HepG2 (cell line): ENCODE measurements around the gene SCFD1. TPM values are rescaled to one million over a fixed set of nuclear protein-coding genes. Genes with fewer than 3 reads are reported as not detected.

Source experiments
- BHLHE40 ChIP-seq: IDR thresholded peaks from 2 replicates; pipeline ENCODE4 v1.6.1; 2011; ENCODE audit warnings: low read length, improper control_type of control experiment
- DMAP1 ChIP-seq: IDR thresholded peaks from 2 replicates; pipeline ENCODE4 v1.6.1; 2016
- DNMT1 ChIP-seq: sonication (generic); formaldehyde crosslinking; IDR thresholded peaks from 2 replicates; pipeline ENCODE4 v1.5.1; 2020; ENCODE audit warnings: mild to moderate bottlenecking, missing genetic modification reagents
- GFI1 ChIP-seq: sonication (generic); formaldehyde crosslinking; IDR thresholded peaks from 2 replicates; pipeline ENCODE4 v1.5.0; 2020; ENCODE audit warnings: missing genetic modification reagents, mild to moderate bottlenecking, borderline replicate concordance
- HDAC6 ChIP-seq: fragments of 200-600 bp; sonication (generic); IDR thresholded peaks from 2 replicates; pipeline ENCODE4 v1.7.0; 2017; ENCODE audit warnings: mild to moderate bottlenecking, antibody characterized with exemption, low read length, low read depth
- KLF6 ChIP-seq: IDR thresholded peaks from 2 replicates; pipeline ENCODE4 v1.8.0; 2016; ENCODE audit warnings: missing biosample characterization, missing genetic modification reagents
- NAIF1 ChIP-seq: sonication (generic); formaldehyde crosslinking; IDR thresholded peaks from 2 replicates; pipeline ENCODE4 v1.5.0; 2020; ENCODE audit warnings: mild to moderate bottlenecking, missing genetic modification reagents, borderline replicate concordance
- PAF1 ChIP-seq: IDR thresholded peaks from 2 replicates; pipeline ENCODE4 v1.6.1; 2016; ENCODE audit warnings: missing genetic modification reagents, missing compliant biosample characterization
- SPEN ChIP-seq: sonication (generic); formaldehyde crosslinking; IDR thresholded peaks from 2 replicates; pipeline ENCODE4 v1.5.1; 2020; ENCODE audit warnings: low read depth, mild to moderate bottlenecking, missing genetic modification reagents
- SRY ChIP-seq: sonication (generic); formaldehyde crosslinking; IDR thresholded peaks from 2 replicates; pipeline ENCODE4 v1.8.0; 2022; ENCODE audit warnings: mild to moderate bottlenecking, missing genetic modification reagents
- ZNF530 ChIP-seq: sonication (generic); formaldehyde crosslinking; IDR thresholded peaks from 2 replicates; pipeline ENCODE4 v1.5.0; 2020; ENCODE audit warnings: low read depth, mild to moderate bottlenecking, missing genetic modification reagents
- ZNF598 ChIP-seq: sonication (generic); formaldehyde crosslinking; IDR thresholded peaks from 2 replicates; pipeline ENCODE4 v1.5.1; 2020; ENCODE audit warnings: mild to moderate bottlenecking, missing genetic modification reagents, borderline replicate concordance
- ZNF670 ChIP-seq: sonication (generic); formaldehyde crosslinking; IDR thresholded peaks from 2 replicates; pipeline ENCODE4 v1.8.0; 2022; ENCODE audit warnings: mild to moderate bottlenecking, missing genetic modification reagents, borderline replicate concordance
- ZNF761 ChIP-seq: sonication (generic); formaldehyde crosslinking; conservative IDR thresholded peaks from 2 replicates; pipeline ENCODE4 v1.4.0; 2020; ENCODE audit warnings: mild to moderate bottlenecking, missing genetic modification reagents
- ZSCAN25 ChIP-seq: sonication (generic); formaldehyde crosslinking; IDR thresholded peaks from 2 replicates; pipeline ENCODE4 v1.8.0; 2022; ENCODE audit warnings: mild to moderate bottlenecking, missing genetic modification reagents
- polyA plus RNA-seq, 8 experiments: library from polyadenylated mRNA; depleted of rRNA in 3 of 8; stranded (reverse) in 7 of 8; unstranded in 1 of 8; fragments of >200 nt; fragmentation: Illumina TruSeq in 4 of 8; extraction: Trizol in 4 of 8; gene quantifications; 2 replicates each; pipeline versions ENCODE4 v1.2.1 to v1.2.3, GENCODE V29; 2011 to 2016; ENCODE audit warnings: low read depth in 4 of 8, missing spikeins in 1 of 8, mixed read lengths in 1 of 8; ENCODE audit not compliant: insufficient read depth in 1 of 8
- total RNA-seq, 5 experiments: library from RNA; depleted of rRNA; stranded (reverse); fragments of >200 nt; fragmentation: Illumina TruSeq; extraction: Trizol; gene quantifications; 2 replicates each; pipeline ENCODE4 v1.2.3, GENCODE V29; 2016; ENCODE audit warnings: low read depth in 1 of 5
- TF ChIP-seq, protein P1 (sequence below): IDR thresholded peaks from 2 replicates; pipeline ENCODE4 v1.6.1; 2016; ENCODE audit warnings: missing compliant biosample characterization, missing genetic modification reagents, borderline replicate concordance
- TF ChIP-seq, protein P2 (sequence below): conservative IDR thresholded peaks from 2 replicates; pipeline ENCODE4 v1.6.1; 2018; ENCODE audit warnings: missing genetic modification reagents
- TF ChIP-seq, protein P3 (sequence below): sonication (generic); formaldehyde crosslinking; IDR thresholded peaks from 2 replicates; pipeline ENCODE4 v1.5.1; 2020; ENCODE audit warnings: missing genetic modification reagents, mild to moderate bottlenecking, borderline replicate concordance
- TF ChIP-seq, protein P4 (sequence below): sonication (generic); formaldehyde crosslinking; IDR thresholded peaks from 2 replicates; pipeline ENCODE4 v1.8.0; 2022; ENCODE audit warnings: missing genetic modification reagents, mild to moderate bottlenecking, moderate library complexity, borderline replicate concordance
- TF ChIP-seq, protein P5 (sequence below): sonication (generic); formaldehyde crosslinking; IDR thresholded peaks from 2 replicates; pipeline ENCODE4 v1.8.1; 2023; ENCODE audit warnings: mild to moderate bottlenecking, missing genetic modification reagents

The SCFD1 gene
- total and polyA plus RNA-seq, 2 of the 13 experiments (the other 11 are each of a cell fraction or from before 2014, with no cell fraction given) = 235 to 256 TPM

DNA sequence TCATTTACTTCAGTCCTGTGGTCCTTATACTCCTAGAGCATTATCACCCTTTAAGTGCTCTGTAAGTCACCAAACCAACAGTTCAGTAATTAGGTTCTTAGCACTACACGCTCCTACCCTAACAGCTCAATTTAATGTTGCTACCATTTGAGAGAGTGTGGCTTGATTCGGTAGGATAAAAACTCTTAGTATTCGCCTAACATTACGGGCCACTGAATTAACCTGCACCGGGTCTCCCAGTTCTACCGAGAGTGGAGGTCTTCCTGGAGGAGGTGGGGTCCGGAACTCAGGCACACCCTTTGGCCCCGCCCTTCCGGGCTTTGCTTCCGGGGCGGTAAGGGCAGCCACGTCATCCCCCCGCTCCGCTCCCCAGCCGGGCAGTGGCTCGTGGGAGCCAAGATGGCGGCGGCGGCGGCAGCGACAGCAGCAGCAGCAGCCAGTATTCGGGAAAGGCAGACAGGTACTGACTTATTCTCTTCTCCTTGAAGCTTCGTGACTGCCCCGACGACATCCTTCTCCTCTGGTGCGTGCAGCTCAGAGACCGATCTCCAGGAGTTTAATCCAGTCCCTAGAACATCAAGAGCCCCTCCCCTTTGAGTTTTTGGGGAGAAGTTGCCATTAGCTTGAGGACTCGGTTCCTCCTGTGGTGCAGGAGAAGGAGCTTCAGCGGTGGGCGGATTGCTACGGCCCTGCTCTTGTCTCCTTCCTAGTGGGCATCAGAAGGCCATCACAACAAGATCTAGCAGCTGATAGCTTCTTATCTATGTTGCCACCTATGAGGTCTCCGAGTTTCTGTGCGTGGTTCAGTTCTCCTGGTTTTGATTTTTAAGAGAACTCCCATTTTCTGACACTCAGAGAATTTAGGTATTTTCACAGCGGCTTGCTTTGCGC lies at the start of gene SCFD1 (continued):
- peak; percentile 93; the same call in 1 of the 2 replicates for TF ChIP-seq ZNF670 (CRISPR knock-in tag)
- peak; percentile 92 for TF ChIP-seq ZSCAN25 (CRISPR knock-in tag)
- peak; percentile 98 for TF ChIP-seq SPEN (CRISPR knock-in tag)
- TF ChIP-seq ZNF598 = peak; percentile 100
- peak; percentile 98 for TF ChIP-seq SRY (CRISPR knock-in tag)
- TF ChIP-seq, protein P1, sequence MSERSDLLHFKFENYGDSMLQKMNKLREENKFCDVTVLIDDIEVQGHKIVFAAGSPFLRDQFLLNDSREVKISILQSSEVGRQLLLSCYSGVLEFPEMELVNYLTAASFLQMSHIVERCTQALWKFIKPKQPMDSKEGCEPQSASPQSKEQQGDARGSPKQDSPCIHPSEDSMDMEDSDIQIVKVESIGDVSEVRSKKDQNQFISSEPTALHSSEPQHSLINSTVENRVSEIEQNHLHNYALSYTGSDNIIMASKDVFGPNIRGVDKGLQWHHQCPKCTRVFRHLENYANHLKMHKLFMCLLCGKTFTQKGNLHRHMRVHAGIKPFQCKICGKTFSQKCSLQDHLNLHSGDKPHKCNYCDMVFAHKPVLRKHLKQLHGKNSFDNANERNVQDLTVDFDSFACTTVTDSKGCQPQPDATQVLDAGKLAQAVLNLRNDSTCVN (CRISPR knock-in tag) = peak; percentile 97
- peak; percentile 29; the same call in 1 of the 2 replicates for TF ChIP-seq PAF1 (CRISPR knock-in tag)
- TF ChIP-seq, protein P2, sequence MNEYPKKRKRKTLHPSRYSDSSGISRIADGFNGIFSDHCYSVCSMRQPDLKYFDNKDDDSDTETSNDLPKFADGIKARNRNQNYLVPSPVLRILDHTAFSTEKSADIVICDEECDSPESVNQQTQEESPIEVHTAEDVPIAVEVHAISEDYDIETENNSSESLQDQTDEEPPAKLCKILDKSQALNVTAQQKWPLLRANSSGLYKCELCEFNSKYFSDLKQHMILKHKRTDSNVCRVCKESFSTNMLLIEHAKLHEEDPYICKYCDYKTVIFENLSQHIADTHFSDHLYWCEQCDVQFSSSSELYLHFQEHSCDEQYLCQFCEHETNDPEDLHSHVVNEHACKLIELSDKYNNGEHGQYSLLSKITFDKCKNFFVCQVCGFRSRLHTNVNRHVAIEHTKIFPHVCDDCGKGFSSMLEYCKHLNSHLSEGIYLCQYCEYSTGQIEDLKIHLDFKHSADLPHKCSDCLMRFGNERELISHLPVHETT (CRISPR knock-in tag) = peak; percentile 97
- TF ChIP-seq, protein P3, sequence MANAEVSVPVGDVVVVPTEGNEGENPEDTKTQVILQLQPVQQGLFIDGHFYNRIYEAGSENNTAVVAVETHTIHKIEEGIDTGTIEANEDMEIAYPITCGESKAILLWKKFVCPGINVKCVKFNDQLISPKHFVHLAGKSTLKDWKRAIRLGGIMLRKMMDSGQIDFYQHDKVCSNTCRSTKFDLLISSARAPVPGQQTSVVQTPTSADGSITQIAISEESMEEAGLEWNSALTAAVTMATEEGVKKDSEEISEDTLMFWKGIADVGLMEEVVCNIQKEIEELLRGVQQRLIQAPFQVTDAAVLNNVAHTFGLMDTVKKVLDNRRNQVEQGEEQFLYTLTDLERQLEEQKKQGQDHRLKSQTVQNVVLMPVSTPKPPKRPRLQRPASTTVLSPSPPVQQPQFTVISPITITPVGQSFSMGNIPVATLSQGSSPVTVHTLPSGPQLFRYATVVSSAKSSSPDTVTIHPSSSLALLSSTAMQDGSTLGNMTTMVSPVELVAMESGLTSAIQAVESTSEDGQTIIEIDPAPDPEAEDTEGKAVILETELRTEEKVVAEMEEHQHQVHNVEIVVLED (CRISPR knock-in tag) = peak; percentile 85
- TF ChIP-seq NAIF1 (CRISPR knock-in tag) = no peak
- peak; percentile 100 for TF ChIP-seq DMAP1 (CRISPR knock-in tag)
- peak; percentile 100 for TF ChIP-seq KLF6 (CRISPR knock-in tag)
- TF ChIP-seq GFI1 (CRISPR knock-in tag) = peak; percentile 77
- no peak for TF ChIP-seq ZNF530 (CRISPR knock-in tag)
- TF ChIP-seq, protein P4, sequence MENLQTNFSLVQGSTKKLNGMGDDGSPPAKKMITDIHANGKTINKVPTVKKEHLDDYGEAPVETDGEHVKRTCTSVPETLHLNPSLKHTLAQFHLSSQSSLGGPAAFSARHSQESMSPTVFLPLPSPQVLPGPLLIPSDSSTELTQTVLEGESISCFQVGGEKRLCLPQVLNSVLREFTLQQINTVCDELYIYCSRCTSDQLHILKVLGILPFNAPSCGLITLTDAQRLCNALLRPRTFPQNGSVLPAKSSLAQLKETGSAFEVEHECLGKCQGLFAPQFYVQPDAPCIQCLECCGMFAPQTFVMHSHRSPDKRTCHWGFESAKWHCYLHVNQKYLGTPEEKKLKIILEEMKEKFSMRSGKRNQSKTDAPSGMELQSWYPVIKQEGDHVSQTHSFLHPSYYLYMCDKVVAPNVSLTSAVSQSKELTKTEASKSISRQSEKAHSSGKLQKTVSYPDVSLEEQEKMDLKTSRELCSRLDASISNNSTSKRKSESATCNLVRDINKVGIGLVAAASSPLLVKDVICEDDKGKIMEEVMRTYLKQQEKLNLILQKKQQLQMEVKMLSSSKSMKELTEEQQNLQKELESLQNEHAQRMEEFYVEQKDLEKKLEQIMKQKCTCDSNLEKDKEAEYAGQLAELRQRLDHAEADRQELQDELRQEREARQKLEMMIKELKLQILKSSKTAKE (CRISPR knock-in tag) = peak; percentile 59; the same call in 1 of the 2 replicates
- peak; percentile 99 for TF ChIP-seq ZNF761 (CRISPR knock-in tag)
- TF ChIP-seq HDAC6 = no peak; the same call in 1 of the 2 replicates
- TF ChIP-seq, protein P5, sequence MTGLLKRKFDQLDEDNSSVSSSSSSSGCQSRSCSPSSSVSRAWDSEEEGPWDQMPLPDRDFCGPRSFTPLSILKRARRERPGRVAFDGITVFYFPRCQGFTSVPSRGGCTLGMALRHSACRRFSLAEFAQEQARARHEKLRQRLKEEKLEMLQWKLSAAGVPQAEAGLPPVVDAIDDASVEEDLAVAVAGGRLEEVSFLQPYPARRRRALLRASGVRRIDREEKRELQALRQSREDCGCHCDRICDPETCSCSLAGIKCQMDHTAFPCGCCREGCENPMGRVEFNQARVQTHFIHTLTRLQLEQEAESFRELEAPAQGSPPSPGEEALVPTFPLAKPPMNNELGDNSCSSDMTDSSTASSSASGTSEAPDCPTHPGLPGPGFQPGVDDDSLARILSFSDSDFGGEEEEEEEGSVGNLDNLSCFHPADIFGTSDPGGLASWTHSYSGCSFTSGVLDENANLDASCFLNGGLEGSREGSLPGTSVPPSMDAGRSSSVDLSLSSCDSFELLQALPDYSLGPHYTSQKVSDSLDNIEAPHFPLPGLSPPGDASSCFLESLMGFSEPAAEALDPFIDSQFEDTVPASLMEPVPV (CRISPR knock-in tag) = peak; percentile 99
- peak; percentile 56; the same call in 1 of the 2 replicates for TF ChIP-seq BHLHE40
- peak; percentile 89 for TF ChIP-seq DNMT1 (CRISPR knock-in tag)
